Mucosa of descending colon (tissue), 3 donors: ENCODE data around the gene HNRNPA1L2. TPM values are rescaled to one million over a fixed set of nuclear protein-coding genes. Genes with fewer than 3 reads are reported as not detected.
A peak's percentile ranks its signal among the peaks of the same experiment; 100 is the strongest.
"Not testable (repeated sequence)": the region's sequence is repeated elsewhere in the genome, so short reads cannot be mapped to it uniquely, and the experiment has no call there.

ENCODE experiments used
- ATAC-seq: fragments of 200-7000 bp; cut with Tn5 transposase; one replicate; pipeline ENCODE4 v1.9.1; 2020; ENCODE audit warnings: mild to moderate bottlenecking, moderate library complexity
- DNase-seq, 3 donors: peaks; one replicate each; pipeline ENCODE4 v3.0.0-alpha.2; 2020
- H3K36me3 ChIP-seq: fragments of 200-600 bp; one replicate; pipeline ENCODE4 v1.8.0; 2021; ENCODE audit warnings: low read depth, mild to moderate bottlenecking
- H3K4me1 ChIP-seq: fragments of 200-600 bp; one replicate; pipeline ENCODE4 v1.8.0; 2021; ENCODE audit warnings: low read depth, mild to moderate bottlenecking
- H3K4me3 ChIP-seq: fragments of 200-600 bp; one replicate; pipeline ENCODE4 v1.8.0; 2021; ENCODE audit warnings: mild to moderate bottlenecking
- H3K9me3 ChIP-seq: fragments of 200-600 bp; one replicate; pipeline ENCODE4 v1.8.0; 2021; ENCODE audit warnings: mild to moderate bottlenecking
- intact Hi-C, 2 donors: fragments of 100-400 bp; cut with DNase I in 1 of 2; cut with micrococcal nuclease in 1 of 2; formaldehyde crosslinking; loops; one replicate each; pipeline versions ENCODE4 v1.11.0 to v1.11.1; 2022; cut with DNase I, micrococcal nuclease
- total RNA-seq, 3 donors: library from RNA; stranded (reverse); fragmentation: NEBNext Ultra II Directional in 2 of 3; extraction: Animal tissue kit (Norgen Biotek cat#: 25700) in 2 of 3; gene quantifications; one replicate each; pipeline versions ENCODE4 v1.2.1 to v1.2.4, GENCODE V29; 2021 to 2023
- TF ChIP-seq, protein P1 (sequence below): fragments of 200-600 bp; IDR thresholded peaks from one replicate; pipeline ENCODE4 v1.8.0; 2022; ENCODE audit warnings: antibody characterized with exemption, mild to moderate bottlenecking
- donor health status: DM: no; HTN: no; CAD: no; lungs with moderate emphysema.
- donor health status: DM: no; HTN: no; CAD: no.
- donor health status: DM: no; HTN: yes; CAD: no.

HNRNPA1L2 gene
- total RNA-seq, 3 donors from 2014 or later: 4.5 to 5.2 (median 5.0) TPM

DNA sequence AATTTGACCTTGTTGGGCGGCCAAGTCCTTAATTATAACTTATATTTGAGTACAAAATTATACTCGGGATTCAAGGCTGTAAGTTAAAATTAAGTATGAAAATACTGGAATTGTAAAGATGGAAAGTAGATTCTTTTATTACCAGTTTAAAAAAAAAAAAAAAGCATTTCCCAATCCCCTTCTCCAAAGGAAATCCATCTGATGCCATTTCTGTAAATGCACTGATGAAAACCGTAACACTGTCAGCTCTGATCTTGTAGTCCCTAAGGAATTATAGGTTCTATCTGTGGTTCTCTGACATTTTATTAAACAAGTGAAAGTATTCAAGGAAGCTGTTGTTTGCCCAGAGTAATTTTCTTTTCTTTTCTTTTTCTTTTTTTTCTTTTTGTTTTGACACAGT is 41.6 kb upstream of the HNRNPA1L2 start:
- TF ChIP-seq, protein P1, sequence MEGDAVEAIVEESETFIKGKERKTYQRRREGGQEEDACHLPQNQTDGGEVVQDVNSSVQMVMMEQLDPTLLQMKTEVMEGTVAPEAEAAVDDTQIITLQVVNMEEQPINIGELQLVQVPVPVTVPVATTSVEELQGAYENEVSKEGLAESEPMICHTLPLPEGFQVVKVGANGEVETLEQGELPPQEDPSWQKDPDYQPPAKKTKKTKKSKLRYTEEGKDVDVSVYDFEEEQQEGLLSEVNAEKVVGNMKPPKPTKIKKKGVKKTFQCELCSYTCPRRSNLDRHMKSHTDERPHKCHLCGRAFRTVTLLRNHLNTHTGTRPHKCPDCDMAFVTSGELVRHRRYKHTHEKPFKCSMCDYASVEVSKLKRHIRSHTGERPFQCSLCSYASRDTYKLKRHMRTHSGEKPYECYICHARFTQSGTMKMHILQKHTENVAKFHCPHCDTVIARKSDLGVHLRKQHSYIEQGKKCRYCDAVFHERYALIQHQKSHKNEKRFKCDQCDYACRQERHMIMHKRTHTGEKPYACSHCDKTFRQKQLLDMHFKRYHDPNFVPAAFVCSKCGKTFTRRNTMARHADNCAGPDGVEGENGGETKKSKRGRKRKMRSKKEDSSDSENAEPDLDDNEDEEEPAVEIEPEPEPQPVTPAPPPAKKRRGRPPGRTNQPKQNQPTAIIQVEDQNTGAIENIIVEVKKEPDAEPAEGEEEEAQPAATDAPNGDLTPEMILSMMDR: no peak
- no peaks in the 10 kb centered on the region for H3K9me3 ChIP-seq
- no peak overlapping the region for H3K4me3 ChIP-seq
- no peak for DNase-seq
- intact Hi-C loops: no loop called here
- H3K36me3 ChIP-seq: no peaks in the 10 kb centered on the region
- H3K4me1 ChIP-seq: no peaks in the 10 kb centered on the region
- no peak for ATAC-seq

DNA sequence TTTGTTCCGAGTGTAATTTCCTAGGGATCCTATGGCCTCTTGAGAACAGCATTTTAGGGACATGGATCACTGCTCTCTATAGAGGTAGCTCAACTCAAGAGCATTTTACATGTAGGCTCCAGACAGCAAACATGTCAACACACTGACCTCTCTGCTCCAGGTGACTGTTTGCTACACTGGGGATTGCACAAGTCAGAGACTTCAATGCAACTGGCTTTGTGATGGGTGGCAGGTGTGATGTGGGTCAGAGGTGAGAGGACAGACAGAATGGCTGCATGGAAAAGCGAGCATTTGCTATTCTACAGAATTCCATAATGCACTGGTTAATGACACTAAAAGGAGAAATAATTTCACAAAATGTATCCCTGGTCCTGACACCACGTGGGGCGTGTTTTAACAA is 38.9 kb upstream of the HNRNPA1L2 start:
- H3K4me1 ChIP-seq, H3K9me3 ChIP-seq, H3K4me3 ChIP-seq, DNase-seq, ATAC-seq, H3K36me3 ChIP-seq, intact Hi-C loops: not testable (repeated sequence)

DNA sequence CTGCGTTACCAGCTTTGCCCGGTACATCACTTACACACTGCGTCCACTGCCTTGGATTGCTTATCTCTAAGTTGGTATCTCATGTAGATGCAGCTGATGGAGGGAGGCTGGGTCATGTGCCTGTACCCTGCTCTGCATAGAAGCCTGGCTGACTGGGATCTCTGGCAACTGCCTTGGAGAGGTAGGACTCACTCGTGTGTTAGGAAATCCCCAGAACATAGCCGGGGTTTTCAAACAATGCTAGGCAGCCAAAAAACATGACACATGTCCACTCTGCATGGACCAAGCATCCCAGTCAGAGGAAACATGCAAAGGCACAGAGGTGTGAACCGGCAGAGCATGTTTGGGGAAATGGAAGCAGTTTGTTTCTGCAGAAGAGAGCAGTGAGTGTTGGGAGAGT is 36.1 kb upstream of the HNRNPA1L2 start:
- H3K9me3 ChIP-seq, H3K4me3 ChIP-seq, H3K4me1 ChIP-seq, ATAC-seq, H3K36me3 ChIP-seq, DNase-seq, intact Hi-C loops: not testable (repeated sequence)

DNA sequence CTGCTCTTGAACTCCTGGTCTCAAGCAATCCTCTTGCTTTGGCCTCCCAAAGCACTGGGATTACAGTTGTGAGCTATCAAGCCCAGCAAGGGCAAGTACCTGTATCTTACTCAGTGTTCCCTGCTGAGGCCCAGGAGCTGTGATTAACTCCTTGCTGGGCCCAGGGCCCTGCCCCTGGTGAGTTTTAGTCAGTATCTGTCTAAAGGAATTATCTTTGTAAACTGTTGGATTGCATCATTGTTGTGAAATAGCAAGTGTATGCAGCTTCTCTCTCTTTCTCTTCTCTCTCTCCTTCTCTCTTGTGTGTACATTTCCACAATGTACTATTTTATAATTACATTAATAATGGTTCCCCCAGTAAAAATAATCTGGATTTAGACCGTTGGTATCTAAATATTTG is 35.4 kb upstream of the HNRNPA1L2 start:
- ATAC-seq, H3K36me3 ChIP-seq, H3K4me3 ChIP-seq, H3K4me1 ChIP-seq, intact Hi-C loops, DNase-seq, H3K9me3 ChIP-seq: not testable (repeated sequence)

DNA sequence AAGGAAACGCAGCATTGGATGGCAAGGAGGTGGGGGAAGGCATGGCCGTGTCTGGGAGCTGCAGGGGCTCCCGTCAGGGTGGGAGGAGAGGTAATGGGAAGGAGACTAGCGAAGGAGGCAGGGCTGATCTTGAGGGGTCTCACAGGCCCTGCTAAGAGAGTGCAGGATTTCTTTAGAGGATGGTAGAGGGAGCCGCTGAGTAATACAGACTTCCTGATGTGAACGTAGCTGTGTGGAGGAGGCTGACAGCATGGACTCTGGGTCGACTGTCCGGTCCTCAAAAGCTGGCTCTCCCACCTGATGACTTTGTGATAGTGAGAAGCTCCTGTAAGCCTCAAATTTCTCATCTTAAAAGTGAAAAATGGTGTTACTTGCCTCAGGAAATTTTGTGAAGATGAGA is 34.0 kb upstream of the HNRNPA1L2 start:
- intact Hi-C loops, ATAC-seq, H3K36me3 ChIP-seq, H3K4me3 ChIP-seq, DNase-seq, H3K4me1 ChIP-seq, H3K9me3 ChIP-seq: not testable (repeated sequence)

DNA sequence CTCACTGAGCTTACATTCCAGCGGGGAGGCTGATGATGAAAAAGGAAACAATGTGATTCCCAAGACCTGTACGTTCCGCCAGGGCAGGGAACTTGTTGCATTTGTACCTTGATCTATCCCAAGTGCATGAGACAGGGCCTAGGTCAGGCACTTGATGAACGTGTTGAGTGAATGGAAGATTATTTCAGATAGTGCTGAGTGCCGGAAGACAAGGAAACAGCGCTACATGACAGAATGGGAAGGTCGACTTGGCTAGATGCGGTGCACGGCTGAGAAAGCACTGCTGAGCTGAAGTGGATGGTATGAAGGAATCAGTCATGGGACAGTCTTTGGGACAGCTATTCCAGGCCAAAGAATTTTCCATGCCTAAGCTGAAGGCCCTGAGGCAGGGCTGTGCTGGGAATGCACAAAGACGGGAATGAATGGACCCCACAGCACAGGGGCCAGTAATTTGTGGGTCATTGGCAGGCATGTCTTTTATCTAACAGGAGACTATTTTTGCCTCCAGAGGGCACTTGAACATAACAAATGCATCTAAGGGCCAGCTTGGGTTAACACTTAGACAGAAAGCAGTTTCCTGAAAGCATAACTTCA is 33.1 kb upstream of the HNRNPA1L2 start:
- H3K4me3 ChIP-seq, H3K9me3 ChIP-seq, H3K36me3 ChIP-seq, H3K4me1 ChIP-seq, intact Hi-C loops: not testable (repeated sequence)
- ATAC-seq (peak; percentile 85), DNase-seq (peak in 1 of 3 donors; percentile 62)

DNA sequence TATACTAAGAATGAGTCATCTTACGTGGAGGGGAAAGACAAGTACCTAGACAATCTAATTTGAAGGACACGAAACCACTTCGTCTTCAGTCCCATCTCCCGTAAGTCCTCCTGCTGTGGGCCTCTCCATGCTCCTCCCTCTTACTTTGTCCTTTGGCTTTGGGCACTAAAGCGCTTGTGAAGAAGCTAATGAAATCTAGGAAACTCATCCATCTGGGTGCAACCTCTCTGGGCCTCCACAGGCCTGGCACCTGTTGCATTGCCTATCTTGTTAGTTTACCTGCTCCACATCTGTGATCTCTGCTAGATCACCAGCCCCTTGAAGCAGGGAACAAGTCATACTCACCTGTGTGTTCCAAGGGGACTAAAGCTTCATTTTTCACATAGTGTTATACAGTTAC is 32.1 kb upstream of the HNRNPA1L2 start:
- ATAC-seq, intact Hi-C loops, H3K4me3 ChIP-seq, H3K36me3 ChIP-seq, DNase-seq, H3K4me1 ChIP-seq, H3K9me3 ChIP-seq: not testable (repeated sequence)

DNA sequence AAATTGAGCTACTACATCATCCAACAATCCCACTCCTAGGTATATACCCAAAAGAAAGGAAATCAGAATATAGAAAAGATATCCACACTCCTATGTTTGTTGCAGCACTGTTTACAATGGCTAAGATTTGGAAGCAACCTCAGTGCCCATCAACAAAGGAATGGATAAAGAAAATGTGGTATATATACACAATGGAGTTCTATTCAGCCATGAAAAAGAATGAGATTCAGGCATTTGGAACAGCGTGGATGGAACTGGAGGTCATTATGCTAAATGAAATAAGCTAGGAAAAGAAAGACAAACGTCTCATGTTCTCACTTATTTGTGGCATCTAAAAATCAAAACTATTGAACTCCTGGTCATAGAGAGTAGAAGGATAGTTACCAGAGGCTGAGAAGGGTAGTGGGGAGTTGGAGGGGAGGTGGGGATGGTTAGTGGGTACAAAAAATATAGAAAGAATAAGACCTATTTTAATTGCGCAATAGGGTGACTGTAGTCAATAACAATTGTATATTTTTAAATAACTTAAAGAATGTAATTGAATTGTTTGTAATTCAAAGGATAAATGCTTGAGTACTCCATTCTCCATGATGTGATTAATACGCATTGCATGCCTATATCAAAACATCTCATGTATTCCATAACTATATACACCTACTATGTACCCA is 27.0 kb upstream of the HNRNPA1L2 start:
- no peak for DNase-seq
- Histone ChIP-seq H3K4me1 (peaks cover 9% of the 10 kb centered on the region), H3K36me3 (no peaks in the 10 kb centered on the region), H3K4me3 (no peak overlapping the region), H3K9me3 (no peaks in the 10 kb centered on the region)
- TF ChIP-seq, protein P1: no peak
- intact Hi-C loops: no loop called here
- ATAC-seq: no peak

DNA sequence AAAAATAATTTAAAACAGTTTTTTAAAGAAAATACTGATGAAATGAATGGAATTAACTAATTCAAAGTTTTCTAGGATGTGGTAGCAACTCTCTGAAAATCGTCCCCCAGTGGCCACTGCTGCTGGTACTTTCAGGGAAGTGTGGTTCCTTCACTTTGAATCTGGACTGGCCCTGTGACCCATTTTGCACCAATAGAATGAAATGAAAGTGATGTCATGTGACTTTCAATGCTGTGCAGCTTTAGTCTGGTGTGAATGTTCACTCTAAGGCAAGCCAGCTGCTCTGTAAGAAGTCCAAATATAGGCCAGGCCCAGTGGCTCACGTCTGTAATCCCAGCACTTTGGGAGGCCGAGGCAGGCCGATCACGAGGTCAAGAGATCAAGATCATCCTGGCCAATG is 26.4 kb upstream of the HNRNPA1L2 start:
- intact Hi-C loops: no loop called here
- ATAC-seq: no peak

More for the DNA sequence above, 26.4 kb upstream of the HNRNPA1L2 start:
- DNase-seq: no peak
- no peaks in the 10 kb centered on the region for H3K36me3 ChIP-seq
- H3K9me3 ChIP-seq: no peaks in the 10 kb centered on the region
- TF ChIP-seq, protein P1: no peak
- peaks cover 9% of the 10 kb centered on the region for H3K4me1 ChIP-seq
- no peak overlapping the region for H3K4me3 ChIP-seq
